ENCODE results near the gene ENTREP1.

DNA sequence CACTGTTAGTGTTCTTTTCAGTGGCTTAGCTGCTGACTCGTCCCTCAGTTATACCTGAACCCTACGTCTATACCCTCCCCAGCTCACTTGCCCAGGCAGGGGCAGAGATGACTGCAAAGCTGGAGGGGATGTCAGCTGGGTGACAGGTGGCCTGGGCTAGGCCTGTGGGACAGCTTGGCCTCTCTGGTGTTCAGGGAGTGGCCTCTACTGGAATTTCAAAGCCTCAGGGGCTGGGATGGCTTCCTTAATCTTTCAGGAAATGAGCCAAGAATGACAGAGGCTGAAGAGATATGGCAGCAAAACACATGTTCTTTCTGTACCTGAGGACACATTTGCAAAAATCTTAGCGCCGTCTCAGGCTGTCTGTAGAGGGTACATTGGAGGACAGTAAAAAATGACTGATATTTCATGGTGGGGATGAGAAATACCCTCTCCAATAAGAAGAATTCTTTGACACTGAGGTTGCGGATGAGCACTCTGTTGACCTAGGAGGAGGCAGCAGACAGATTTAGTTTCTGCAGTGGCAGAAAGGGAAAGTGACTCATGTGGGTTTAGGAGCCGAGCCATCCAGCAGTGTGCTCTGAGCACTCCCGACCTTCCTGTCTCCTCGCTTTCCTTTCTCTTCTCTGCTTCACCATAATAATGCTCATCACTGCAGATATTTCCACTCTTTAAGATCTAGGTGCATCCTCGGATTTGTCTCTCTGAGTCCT, 54.4 kb downstream of the ENTREP1 start:
- TF ChIP-seq, protein P1, sequence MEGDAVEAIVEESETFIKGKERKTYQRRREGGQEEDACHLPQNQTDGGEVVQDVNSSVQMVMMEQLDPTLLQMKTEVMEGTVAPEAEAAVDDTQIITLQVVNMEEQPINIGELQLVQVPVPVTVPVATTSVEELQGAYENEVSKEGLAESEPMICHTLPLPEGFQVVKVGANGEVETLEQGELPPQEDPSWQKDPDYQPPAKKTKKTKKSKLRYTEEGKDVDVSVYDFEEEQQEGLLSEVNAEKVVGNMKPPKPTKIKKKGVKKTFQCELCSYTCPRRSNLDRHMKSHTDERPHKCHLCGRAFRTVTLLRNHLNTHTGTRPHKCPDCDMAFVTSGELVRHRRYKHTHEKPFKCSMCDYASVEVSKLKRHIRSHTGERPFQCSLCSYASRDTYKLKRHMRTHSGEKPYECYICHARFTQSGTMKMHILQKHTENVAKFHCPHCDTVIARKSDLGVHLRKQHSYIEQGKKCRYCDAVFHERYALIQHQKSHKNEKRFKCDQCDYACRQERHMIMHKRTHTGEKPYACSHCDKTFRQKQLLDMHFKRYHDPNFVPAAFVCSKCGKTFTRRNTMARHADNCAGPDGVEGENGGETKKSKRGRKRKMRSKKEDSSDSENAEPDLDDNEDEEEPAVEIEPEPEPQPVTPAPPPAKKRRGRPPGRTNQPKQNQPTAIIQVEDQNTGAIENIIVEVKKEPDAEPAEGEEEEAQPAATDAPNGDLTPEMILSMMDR (IDR thresholded peaks at IDR 0.05; ENCODE audit: low read depth, low read length), result no peak
- TF ChIP-seq POLR2A (IDR thresholded peaks at IDR 0.05; ENCODE audit: extremely low read depth, insufficient read length), result no peak
